ENCODE measurements around the gene ALK.
"Not testable (repeated sequence)": the region's sequence is repeated elsewhere in the genome, so short reads cannot be mapped to it uniquely, and the experiment has no call there.

ALK gene

GRCh38 chr2:29841386-29842004 lies 79.9 kb downstream of the ALK start:
- no peak for DNase-seq (ENCODE audit: low read depth, low spot score)

GRCh38 chr2:29839306-29839705 lies 82.1 kb downstream of the ALK start:
- no peak for DNase-seq (ENCODE audit: low read depth, low spot score)

GRCh38 chr2:29837925-29838324 lies 83.5 kb downstream of the ALK start:
- DNase-seq (ENCODE audit: low read depth, low spot score), result no peak

- no peak for DNase-seq (ENCODE audit: low read depth, low spot score)
These were observed 86.8 kb downstream of the ALK start for GRCh38 chr2:29834624-29835023.

- DNase-seq (ENCODE audit: low read depth, low spot score), result no peak
These were observed 87.3 kb downstream of the ALK start for GRCh38 chr2:29834036-29834540.

GRCh38 chr2:29831560-29831959 lies 89.8 kb downstream of the ALK start:
- DNase-seq (ENCODE audit: low read depth, low spot score), result no peak

- DNase-seq (ENCODE audit: low read depth, low spot score), result no peak
These were observed 91.5 kb downstream of the ALK start for GRCh38 chr2:29829841-29830240.

GRCh38 chr2:29824145-29824544 lies 97.2 kb downstream of the ALK start:
- not testable (repeated sequence) for DNase-seq (ENCODE audit: low read depth, low spot score)

GRCh38 chr2:29821591-29821990 lies 99.8 kb downstream of the ALK start:
- DNase-seq (ENCODE audit: low read depth, low spot score), result no peak

GRCh38 chr2:29819570-29819969 lies 101.8 kb downstream of the ALK start:
- no peak for DNase-seq (ENCODE audit: low read depth, low spot score)

- DNase-seq (ENCODE audit: low read depth, low spot score), result no peak
These were observed 103.3 kb downstream of the ALK start for GRCh38 chr2:29817801-29818680.

- DNase-seq (ENCODE audit: low read depth, low spot score), result no peak
These were observed 104.1 kb downstream of the ALK start for GRCh38 chr2:29817299-29817698.

GRCh38 chr2:29816651-29817050 lies 104.7 kb downstream of the ALK start:
- DNase-seq (ENCODE audit: low read depth, low spot score), result no peak

- no peak for DNase-seq (ENCODE audit: low read depth, low spot score)
These were observed 110.0 kb downstream of the ALK start for GRCh38 chr2:29811378-29811777.

GRCh38 chr2:29810956-29811355 lies 110.4 kb downstream of the ALK start:
- DNase-seq (ENCODE audit: low read depth, low spot score), result no peak

- no peak for DNase-seq (ENCODE audit: low read depth, low spot score)
These were observed 113.1 kb downstream of the ALK start for GRCh38 chr2:29808321-29808720.

GRCh38 chr2:29807082-29807481 lies 114.3 kb downstream of the ALK start:
- DNase-seq (ENCODE audit: low read depth, low spot score), result no peak

GRCh38 chr2:29806461-29806860 lies 114.9 kb downstream of the ALK start:
- DNase-seq (ENCODE audit: low read depth, low spot score), result no peak

- DNase-seq (ENCODE audit: low read depth, low spot score), result no peak
These were observed 116.7 kb downstream of the ALK start for GRCh38 chr2:29804671-29805070.

GRCh38 chr2:29803537-29803936 lies 117.8 kb downstream of the ALK start:
- DNase-seq (ENCODE audit: low read depth, low spot score), result no peak

- DNase-seq (ENCODE audit: low read depth, low spot score), result no peak
These were observed 118.4 kb downstream of the ALK start for GRCh38 chr2:29802986-29803385.

GRCh38 chr2:29799628-29800027 lies 121.8 kb downstream of the ALK start:
- no peak for DNase-seq (ENCODE audit: low read depth, low spot score)

GRCh38 chr2:29797916-29798315 lies 123.5 kb downstream of the ALK start:
- no peak for DNase-seq (ENCODE audit: low read depth, low spot score)
